ENCODE data around the gene KMO. TPM values are rescaled to one million over a fixed set of nuclear protein-coding genes. Genes with fewer than 3 reads are reported as not detected.

KMO gene
- total and polyA plus RNA-seq, 2 experiments from 2014 or later = 0.05 TPM; not detected in 1

GRCh38 chr1:241622669-241623068 is 90.5 kb downstream of the KMO start:
- no peak overlapping the region for H3K4me2 ChIP-seq
- H3K27ac Mint-ChIP-seq = no peak overlapping the region
- no peak for TF ChIP-seq POLR2AphosphoS5 (IDR thresholded peaks at IDR 0.05; ENCODE audit: low read depth)
- no peak for TF ChIP-seq EZH2phosphoT487 (IDR thresholded peaks at IDR 0.05; ENCODE audit: unreplicated experiment)
- TF ChIP-seq NANOG (IDR thresholded peaks at IDR 0.05; ENCODE audit: borderline replicate concordance) = no peak
- TF ChIP-seq CREB1 (CRISPR knock-in tag; IDR thresholded peaks at IDR 0.05; ENCODE audit: low read depth) = no peak
- TF ChIP-seq ZNF462 (CRISPR knock-in tag; IDR thresholded peaks at IDR 0.05) = no peak
- TF ChIP-seq ZNF114 (CRISPR knock-in tag; IDR thresholded peaks at IDR 0.05) = no peak
- no peak for TF ChIP-seq ETS1 (IDR thresholded peaks at IDR 0.05)
- no peak for TF ChIP-seq REST (IDR thresholded peaks at IDR 0.05; ENCODE audit: unreplicated experiment)
- TF ChIP-seq ZNF331 (CRISPR knock-in tag; IDR thresholded peaks at IDR 0.05; ENCODE audit: low read depth) = no peak
- TF ChIP-seq CTCF (conservative IDR thresholded peaks at IDR 0.05; ENCODE audit: low read depth in 2 of 2) = no peak
- TF ChIP-seq STAT1 (IDR thresholded peaks at IDR 0.05; ENCODE audit: unreplicated experiment) = no peak
- no peaks in the 10 kb centered on the region for H3F3A ChIP-seq (replicated peaks; ENCODE audit: low read depth)
- no peak overlapping the region for H3K4me3 ChIP-seq
- no peak overlapping the region for H3K27ac ChIP-seq (ENCODE audit: low read depth)
- no peaks in the 10 kb centered on the region for H3K27me3 ChIP-seq (ENCODE audit: insufficient read depth)
- H3K9me2 ChIP-seq (ENCODE audit: insufficient read depth) = no peaks in the 10 kb centered on the region
- H3K79me2 ChIP-seq (replicated peaks; ENCODE audit: insufficient read depth) = no peaks in the 10 kb centered on the region
- no peaks in the 10 kb centered on the region for H3K9me3 Mint-ChIP-seq
- peaks cover under 1% of the 10 kb centered on the region; the same call in 1 of the 2 replicates for H3K4me1 ChIP-seq (ENCODE audit: insufficient read depth)
- no peaks in the 10 kb centered on the region; the same call in 1 of the 2 replicates for H3K36me3 ChIP-seq (ENCODE audit: insufficient read depth)
- H4K20me1 ChIP-seq (replicated peaks; ENCODE audit: insufficient read depth) = 0 out of 2 replicates have a peak, but pooled peaks cover 11% of the 10 kb centered on the region
- no peak overlapping the region for H2AFZ ChIP-seq
- peaks cover 3% of the 10 kb centered on the region for H3K27me3 Mint-ChIP-seq (ENCODE audit: insufficient read depth, low read depth, poor library complexity)
- DNase-seq (ENCODE audit: low spot score) = no peak
- no peaks in the 10 kb centered on the region for H3K36me3 Mint-ChIP-seq (ENCODE audit: low read depth)
- ATAC-seq = no peak
- peaks cover 3% of the 10 kb centered on the region; the same call in 2 of the 3 replicates for H3K4me1 Mint-ChIP-seq
- H3K4me3 Mint-ChIP-seq = no peak overlapping the region

Measured in GM23338 (cell line).